Karpas-422 (cell line): ENCODE results near the gene MOK. TPM values are rescaled to one million over a fixed set of nuclear protein-coding genes. Genes with fewer than 3 reads are reported as not detected.

Experiments used
- DNase-seq: peaks from one replicate; pipeline ENCODE4 v3.0.0-alpha.2; 2015
- H2AFZ ChIP-seq: fragments of 200-600 bp; sonication (generic); 2 replicates; pipeline ENCODE4 v1.6.1; 2014; ENCODE audit warnings: antibody characterized with exemption, low read length, mixed read lengths
- H3K27ac ChIP-seq: fragments of 200-600 bp; sonication (generic); 2 replicates; pipeline ENCODE4 v1.5.1; 2014; ENCODE audit warnings: mild to moderate bottlenecking, low read length, moderate library complexity
- H3K27me3 ChIP-seq: fragments of 200-600 bp; sonication (generic); 2 replicates; pipeline ENCODE4 v1.6.1; 2014; ENCODE audit warnings: low read length, mixed read lengths
- H3K36me3 ChIP-seq: fragments of 200-600 bp; sonication (generic); 2 replicates; pipeline ENCODE4 v1.6.1; 2014; ENCODE audit warnings: low read length, mixed read lengths; ENCODE audit not compliant: insufficient read depth
- H3K4me1 ChIP-seq: fragments of 200-600 bp; sonication (generic); 2 replicates; pipeline ENCODE4 v1.6.1; 2014; ENCODE audit warnings: mild to moderate bottlenecking, low read length, mixed read lengths
- H3K4me2 ChIP-seq: fragments of 200-600 bp; sonication (generic); 2 replicates; pipeline ENCODE4 v1.6.1; 2014; ENCODE audit warnings: low read length, low read depth, mild to moderate bottlenecking; ENCODE audit not compliant: poor library complexity, severe bottlenecking
- H3K4me3 ChIP-seq: fragments of 200-600 bp; sonication (generic); 2 replicates; pipeline ENCODE4 v1.5.1; 2014; ENCODE audit warnings: mild to moderate bottlenecking, antibody characterized with exemption, low read length, mixed read lengths
- H3K79me2 ChIP-seq: fragments of 200-600 bp; sonication (generic); 2 replicates; pipeline ENCODE4 v1.6.1; 2014; ENCODE audit warnings: mild to moderate bottlenecking, low read length, mixed read lengths
- H3K9ac ChIP-seq: fragments of 200-600 bp; sonication (generic); 2 replicates; pipeline ENCODE4 v1.6.0; 2014; ENCODE audit warnings: low read length
- H3K9me2 ChIP-seq: fragments of 200-600 bp; sonication (generic), shearing (Covaris generic); replicated peaks from 2 replicates; pipeline ENCODE4 v1.6.0; 2014; ENCODE audit warnings: mild to moderate bottlenecking, low read length, moderate library complexity; ENCODE audit not compliant: insufficient read depth
- H3K9me3 ChIP-seq: fragments of 300-700, 200-600 bp; sonication (generic); 2 replicates; pipeline ENCODE4 v1.6.1; 2014; ENCODE audit warnings: low read length, mixed read lengths
- H4K20me1 ChIP-seq: fragments of 200-600 bp; sonication (generic); 2 replicates; pipeline ENCODE4 v1.6.1; 2014; ENCODE audit warnings: mild to moderate bottlenecking, antibody characterized with exemption, low read length, low read depth; ENCODE audit not compliant: insufficient read depth
- total RNA-seq: library from RNA; depleted of rRNA; stranded (reverse); fragments of >200 nt; shearing (Covaris generic); gene quantifications from 2 replicates; pipeline ENCODE4 v1.2.3, GENCODE V29; 2014; ENCODE audit warnings: low replicate concordance

Gene MOK
- total RNA-seq, 1 experiment from 2014 or later = 4.4 TPM

DNA sequence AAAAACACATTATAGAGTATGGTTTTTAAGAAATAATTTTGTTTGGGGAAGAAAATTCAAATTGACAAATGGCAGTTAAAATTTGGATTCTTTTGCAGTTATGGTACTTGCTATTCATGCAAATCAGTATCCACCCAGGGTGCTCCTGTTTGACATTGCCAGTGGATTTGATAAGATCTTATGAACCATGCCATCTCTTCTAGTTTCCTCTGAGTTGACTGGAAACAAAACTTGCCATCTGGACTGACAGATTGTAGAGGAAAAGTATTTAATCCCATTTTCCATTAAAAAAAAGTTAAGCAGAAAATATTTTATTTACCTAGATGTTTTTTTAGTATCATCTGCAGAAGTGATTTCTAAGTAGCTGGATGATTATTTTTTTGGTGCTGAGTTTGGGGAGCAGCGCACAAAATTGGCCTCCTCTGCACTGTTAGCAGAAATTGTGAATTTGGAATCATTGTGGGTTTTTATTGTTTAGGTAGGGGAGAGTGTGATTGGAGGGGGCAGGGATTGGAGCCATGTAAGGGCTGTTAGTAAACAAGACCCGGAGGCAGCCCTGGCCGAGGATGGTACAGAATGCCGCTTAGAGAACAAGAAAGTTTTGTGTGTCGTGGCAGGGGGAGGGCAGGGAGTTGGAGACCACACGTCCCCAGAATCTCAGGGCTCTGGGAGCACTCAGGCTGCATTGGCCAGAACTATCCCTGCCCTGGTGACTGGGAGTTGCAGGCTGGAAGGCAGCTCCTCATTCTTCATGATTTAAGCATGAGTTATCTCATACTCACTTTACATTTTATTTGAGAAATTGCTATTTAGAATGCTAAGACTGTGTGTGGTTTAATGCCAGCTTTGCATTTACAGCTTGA is 108.7 kb downstream of the MOK start:
- Histone ChIP-seq H3K79me2 (peaks cover 61% of the 10 kb centered on the region), H3K4me1 (peaks cover 25% of the 10 kb centered on the region), H4K20me1 (no peaks in the 10 kb centered on the region), H3K36me3 (no peaks in the 10 kb centered on the region; the same call in 1 of the 2 replicates), H3K4me3 (no peak overlapping the region), H2AFZ (no peak overlapping the region), H3K27ac (no peak overlapping the region), H3K9ac (no peak overlapping the region), H3K9me3 (no peaks in the 10 kb centered on the region), H3K4me2 (no peak overlapping the region), H3K27me3 (no peaks in the 10 kb centered on the region), H3K9me2 (no peaks in the 10 kb centered on the region)
- DNase-seq = no peak

DNA sequence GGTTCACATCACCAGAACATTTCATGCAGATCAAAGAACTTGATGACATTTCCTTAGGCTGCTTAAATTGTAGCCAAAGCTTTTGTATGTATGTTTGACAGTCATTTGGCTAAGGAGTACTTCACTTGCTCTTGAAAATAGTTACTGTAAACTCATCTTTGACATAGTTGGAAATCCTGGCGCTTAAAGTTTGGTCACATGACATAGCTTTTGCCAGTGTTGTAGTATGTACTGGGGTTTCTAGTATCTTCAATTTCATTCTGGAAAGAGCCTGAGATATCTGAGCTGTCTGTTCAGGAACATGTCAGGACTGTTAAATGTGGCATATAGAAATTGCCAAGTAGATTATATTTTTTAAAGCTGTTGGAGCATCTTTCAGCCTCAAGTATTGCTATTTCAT is 109.5 kb downstream of the MOK start:
- Histone ChIP-seq H3K4me1 (peaks cover 26% of the 10 kb centered on the region), H4K20me1 (no peaks in the 10 kb centered on the region), H3K36me3 (no peaks in the 10 kb centered on the region; the same call in 1 of the 2 replicates), H3K9ac (no peak overlapping the region), H2AFZ (no peak overlapping the region), H3K9me3 (no peaks in the 10 kb centered on the region), H3K27me3 (no peaks in the 10 kb centered on the region), H3K79me2 (peaks cover 62% of the 10 kb centered on the region), H3K27ac (no peak overlapping the region), H3K4me2 (no peak overlapping the region), H3K9me2 (no peaks in the 10 kb centered on the region), H3K4me3 (no peak overlapping the region)
- no peak for DNase-seq

DNA sequence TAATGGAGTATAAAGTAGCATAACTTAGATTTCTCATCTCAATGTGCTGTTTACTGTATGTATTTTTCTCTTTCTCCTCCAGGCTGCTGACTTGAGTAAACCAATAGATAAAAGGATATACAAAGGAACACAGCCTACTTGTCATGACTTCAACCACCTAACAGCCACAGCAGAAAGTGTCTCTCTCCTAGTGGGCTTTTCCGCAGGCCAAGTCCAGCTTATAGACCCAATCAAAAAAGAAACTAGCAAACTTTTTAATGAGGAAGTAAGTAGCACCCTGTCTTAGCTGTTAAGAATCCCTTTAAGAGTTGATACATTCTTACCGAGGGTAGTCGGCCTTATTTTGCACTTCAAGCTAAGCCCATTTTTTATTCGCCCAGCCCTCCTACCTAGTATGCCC is 110.1 kb downstream of the MOK start:
- no peak overlapping the region for H3K4me2 ChIP-seq
- no peaks in the 10 kb centered on the region for H3K9me2 ChIP-seq
- peaks cover 68% of the 10 kb centered on the region for H3K79me2 ChIP-seq
- DNase-seq = no peak
- H2AFZ ChIP-seq = no peak overlapping the region
- H3K27ac ChIP-seq = no peak overlapping the region
- H4K20me1 ChIP-seq = no peaks in the 10 kb centered on the region
- peaks cover 26% of the 10 kb centered on the region for H3K4me1 ChIP-seq
- H3K9me3 ChIP-seq = no peaks in the 10 kb centered on the region
- H3K9ac ChIP-seq = no peak overlapping the region
- H3K27me3 ChIP-seq = no peaks in the 10 kb centered on the region
- no peaks in the 10 kb centered on the region; the same call in 1 of the 2 replicates for H3K36me3 ChIP-seq
- H3K4me3 ChIP-seq = no peak overlapping the region

DNA sequence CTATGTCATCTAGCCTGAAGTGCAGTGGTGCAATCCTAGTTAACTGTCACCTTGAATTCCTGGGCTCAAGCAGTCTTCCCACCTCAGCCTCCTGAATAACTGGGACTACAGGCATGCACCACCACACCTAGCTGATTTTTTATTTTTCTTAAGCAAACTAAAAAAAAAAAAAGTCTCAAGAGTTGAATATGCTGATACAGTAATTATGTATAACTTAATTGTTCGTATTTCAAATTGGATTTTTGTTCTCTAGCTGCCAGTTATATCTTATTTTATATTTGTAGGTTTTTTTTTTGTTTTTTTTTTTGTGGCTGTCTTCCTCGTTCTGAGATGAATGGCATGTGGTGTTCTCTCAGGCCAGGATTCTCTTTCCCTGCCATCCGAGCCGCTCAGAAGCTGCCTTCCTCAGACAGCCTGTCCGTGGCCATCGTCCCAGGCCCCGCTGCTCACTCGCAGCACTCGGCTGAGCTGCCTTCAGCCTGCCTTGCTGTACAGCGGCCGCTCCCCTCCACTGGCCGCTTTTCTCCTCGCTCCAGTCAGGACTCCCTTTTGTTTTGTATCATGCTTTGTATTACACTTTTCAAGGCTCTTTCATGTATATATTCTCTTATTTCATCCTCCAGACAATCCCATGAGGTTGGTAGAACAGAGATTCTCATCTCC is 112.0 kb downstream of the MOK start:
- H3K9me2 ChIP-seq = no peaks in the 10 kb centered on the region
- DNase-seq = no peak
- no peaks in the 10 kb centered on the region for H4K20me1 ChIP-seq
- H3K79me2 ChIP-seq = peaks cover 85% of the 10 kb centered on the region
- no peak overlapping the region for H3K9ac ChIP-seq
- no peaks in the 10 kb centered on the region for H3K9me3 ChIP-seq
- H3K27me3 ChIP-seq = no peaks in the 10 kb centered on the region
- H3K36me3 ChIP-seq = no peaks in the 10 kb centered on the region; the same call in 1 of the 2 replicates
- no peak overlapping the region for H3K4me3 ChIP-seq
- no peak overlapping the region for H2AFZ ChIP-seq
- H3K4me2 ChIP-seq = no peak overlapping the region
- H3K4me1 ChIP-seq = peaks cover 26% of the 10 kb centered on the region
- no peak overlapping the region for H3K27ac ChIP-seq

- Histone ChIP-seq H3K79me2 (peaks cover 89% of the 10 kb centered on the region), H3K4me1 (peaks cover 19% of the 10 kb centered on the region), H3K4me3 (no peak overlapping the region), H3K9ac (no peak overlapping the region), H3K9me2 (no peaks in the 10 kb centered on the region), H3K36me3 (no peaks in the 10 kb centered on the region; the same call in 1 of the 2 replicates), H3K4me2 (no peak overlapping the region), H3K9me3 (no peaks in the 10 kb centered on the region), H3K27me3 (no peaks in the 10 kb centered on the region), H3K27ac (no peak overlapping the region), H2AFZ (no peak overlapping the region), H4K20me1 (peaks cover 3% of the 10 kb centered on the region; the same call in 1 of the 2 replicates)
- no peak for DNase-seq
Observed at GRCh38 chr14:102189874-102190273, 115.1 kb downstream of the MOK start.

DNA sequence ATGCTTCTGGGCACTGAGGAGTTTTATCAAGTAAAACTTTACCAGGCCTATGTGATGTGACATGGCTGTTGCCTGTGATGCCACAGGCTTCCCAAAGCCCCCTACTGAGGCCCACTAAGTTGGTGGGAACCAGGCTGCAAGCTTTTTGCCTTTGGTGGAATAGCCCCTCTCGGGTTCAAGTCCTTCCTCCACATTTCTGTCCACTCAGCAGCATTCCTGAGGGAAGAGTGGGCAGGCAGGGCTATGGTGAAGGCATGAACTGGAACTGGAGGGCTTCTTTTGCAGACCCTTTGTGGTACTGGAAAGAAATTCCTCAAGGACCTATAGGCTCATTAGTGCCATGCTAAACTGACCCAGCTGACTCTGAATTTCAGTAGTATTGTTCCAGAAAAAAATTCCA is 116.8 kb downstream of the MOK start:
- Histone ChIP-seq H3K9me3 (no peaks in the 10 kb centered on the region), H3K4me2 (no peak overlapping the region), H3K9me2 (no peaks in the 10 kb centered on the region), H3K36me3 (no peaks in the 10 kb centered on the region), H3K4me1 (peaks cover 19% of the 10 kb centered on the region), H4K20me1 (peaks cover 13% of the 10 kb centered on the region; the same call in 1 of the 2 replicates), H3K79me2 (peaks cover 90% of the 10 kb centered on the region), H3K27me3 (no peaks in the 10 kb centered on the region), H3K4me3 (no peak overlapping the region), H2AFZ (no peak overlapping the region), H3K9ac (no peak overlapping the region), H3K27ac (no peak overlapping the region)
- DNase-seq = no peak

DNA sequence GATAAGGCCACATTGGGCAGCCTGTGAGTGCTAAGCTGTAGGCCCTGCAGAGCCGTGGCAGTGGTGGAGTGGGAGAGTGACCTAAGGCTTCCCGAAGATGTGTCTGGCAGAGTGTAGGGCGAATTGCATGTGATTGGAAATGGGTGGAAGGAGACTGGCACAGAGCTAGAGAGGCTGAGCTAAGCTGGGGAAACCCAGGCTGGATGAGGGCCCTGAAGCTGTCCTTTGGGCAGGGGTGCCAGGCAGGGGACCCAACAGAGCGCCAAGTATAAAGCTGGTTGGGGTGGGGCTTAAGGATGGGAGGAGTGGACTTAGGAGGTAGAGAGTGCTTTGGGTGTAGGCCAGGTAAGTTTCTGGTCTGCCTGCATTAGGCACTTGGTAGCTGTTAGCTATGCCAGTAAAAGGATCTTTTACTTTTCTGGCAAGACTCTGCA is 117.4 kb downstream of the MOK start:
- no peaks in the 10 kb centered on the region for H3K9me2 ChIP-seq
- H4K20me1 ChIP-seq = peaks cover 18% of the 10 kb centered on the region; the same call in 1 of the 2 replicates
- no peak overlapping the region for H3K27ac ChIP-seq
- no peak overlapping the region for H3K4me3 ChIP-seq
- DNase-seq = no peak
- no peaks in the 10 kb centered on the region for H3K9me3 ChIP-seq
- no peaks in the 10 kb centered on the region for H3K36me3 ChIP-seq
- H3K4me2 ChIP-seq = no peak overlapping the region
- H3K27me3 ChIP-seq = no peaks in the 10 kb centered on the region
- peaks cover 91% of the 10 kb centered on the region for H3K79me2 ChIP-seq
- H3K4me1 ChIP-seq = peaks cover 24% of the 10 kb centered on the region
- no peak overlapping the region for H2AFZ ChIP-seq
- H3K9ac ChIP-seq = no peak overlapping the region

DNA sequence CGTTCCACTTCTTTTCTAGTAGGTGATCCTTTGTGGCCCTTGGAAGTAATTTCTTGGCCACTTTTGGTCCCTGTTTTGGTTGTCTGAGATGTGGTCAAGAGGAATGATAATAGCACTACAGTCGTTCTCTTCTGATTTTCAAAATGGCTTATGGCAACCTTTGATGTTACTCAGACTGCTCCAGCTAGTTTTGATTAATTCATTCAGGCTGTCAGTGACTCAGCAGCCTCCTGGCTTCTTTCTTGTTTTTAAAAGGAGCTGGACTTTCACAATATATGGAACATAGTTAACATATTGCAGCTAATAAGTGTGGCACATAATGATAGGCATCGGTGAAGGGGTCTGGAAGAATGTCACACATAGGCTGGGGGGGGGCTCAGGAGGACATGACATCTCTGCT is 117.9 kb downstream of the MOK start:
- Histone ChIP-seq H3K4me3 (no peak overlapping the region), H3K27me3 (no peaks in the 10 kb centered on the region), H4K20me1 (peaks cover 18% of the 10 kb centered on the region; the same call in 1 of the 2 replicates), H3K4me1 (peaks cover 25% of the 10 kb centered on the region), H3K9me3 (no peaks in the 10 kb centered on the region), H3K9me2 (no peaks in the 10 kb centered on the region), H3K36me3 (no peaks in the 10 kb centered on the region), H3K4me2 (no peak overlapping the region), H3K27ac (no peak overlapping the region), H2AFZ (no peak overlapping the region), H3K9ac (no peak overlapping the region), H3K79me2 (peaks cover 95% of the 10 kb centered on the region)
- DNase-seq = no peak
